Calu3 (cell line): ENCODE results near the gene FRS3. TPM values are rescaled to one million over a fixed set of nuclear protein-coding genes. Genes with fewer than 3 reads are reported as not detected.
"Not testable (repeated sequence)": the region's sequence is repeated elsewhere in the genome, so short reads cannot be mapped to it uniquely, and the experiment has no call there.

Experiments used
- BruUV-seq: library from RNA; stranded (reverse); fragments of 400-500 nt; replicated peaks from 2 replicates; lab custom pipeline; 2021; lab: Mats Ljungman, UMichigan
- CTCF ChIA-PET: fragments of 300-600 bp; sonication (Branson Sonifier 250); formaldehyde crosslinking; loops from one replicate; lab custom pipeline; 2022; ENCODE audit warnings: antibody characterized with exemption; lab: Charles Lee
- DNase-seq: peaks from one replicate; pipeline ENCODE4 v3.0.0; 2022
- H3K27ac Mint-ChIP-seq: one replicate; pipeline ENCODE4 v1.8.0; 2022; ENCODE audit warnings: mixed read lengths; ENCODE audit not compliant: unreplicated experiment
- H3K27me3 Mint-ChIP-seq: one replicate; pipeline ENCODE4 v1.8.0; 2022; ENCODE audit warnings: mixed read lengths; ENCODE audit not compliant: unreplicated experiment
- H3K36me3 Mint-ChIP-seq: one replicate; pipeline ENCODE4 v1.8.0; 2022; ENCODE audit warnings: mild to moderate bottlenecking, moderate library complexity, mixed read lengths; ENCODE audit not compliant: insufficient read depth, unreplicated experiment
- H3K4me1 Mint-ChIP-seq: one replicate; pipeline ENCODE4 v1.8.0; 2022; ENCODE audit warnings: mild to moderate bottlenecking, low read depth, mixed read lengths; ENCODE audit not compliant: unreplicated experiment
- H3K4me3 Mint-ChIP-seq: one replicate; pipeline ENCODE4 v1.8.0; 2022; ENCODE audit warnings: mild to moderate bottlenecking, low read depth, moderate library complexity, mixed read lengths; ENCODE audit not compliant: unreplicated experiment
- H3K9me3 Mint-ChIP-seq: one replicate; pipeline ENCODE4 v1.8.0; 2022; ENCODE audit warnings: low read depth, mixed read lengths; ENCODE audit not compliant: unreplicated experiment
- CTCF ChIP-seq: fragments of 200-600 bp; IDR thresholded peaks from one replicate; pipeline ENCODE4 v1.8.0; 2022; ENCODE audit warnings: antibody characterized with exemption; ENCODE audit not compliant: unreplicated experiment
- intact Hi-C: fragments of 100-400 bp; cut with micrococcal nuclease; formaldehyde crosslinking; loops from one replicate; pipeline ENCODE4 v1.10.0; 2022; ENCODE audit not compliant: unreplicated experiment
- total RNA-seq: library from RNA; stranded (reverse); gene quantifications from 2 replicates; pipeline ENCODE4 v1.2.3, GENCODE V29; 2022

The FRS3 gene
- total RNA-seq, 1 experiment from 2014 or later = 6.6 TPM

- Mint-ChIP-seq H3K9me3 (no peaks in the 10 kb centered on the region), H3K27ac (no peak overlapping the region), H3K27me3 (no peaks in the 10 kb centered on the region), H3K4me1 (no peaks in the 10 kb centered on the region), H3K36me3 (no peaks in the 10 kb centered on the region), H3K4me3 (no peak overlapping the region)
- CTCF ChIA-PET = interaction anchor here (0.6 kb wide), 1 partner anchor 134 kb away, joined by 6 read pairs; no protein-coding TSS in a partner anchor
- no peak for DNase-seq
- no peak for TF ChIP-seq CTCF
- intact Hi-C loops = no loop called here
- BruUV-seq = no TSS peak
These were observed 35.9 kb upstream of the FRS3 start for GRCh38 chr6:41815587-41815986.

- Mint-ChIP-seq H3K9me3 (no peaks in the 10 kb centered on the region), H3K4me1 (no peaks in the 10 kb centered on the region), H3K4me3 (no peak overlapping the region), H3K27ac (no peak overlapping the region), H3K27me3 (no peaks in the 10 kb centered on the region), H3K36me3 (no peaks in the 10 kb centered on the region)
- no TSS peak for BruUV-seq
- intact Hi-C loops = no loop called here
- CTCF ChIA-PET = no interaction called here
- no peak for TF ChIP-seq CTCF
- no peak for DNase-seq
These were observed 34.9 kb upstream of the FRS3 start for GRCh38 chr6:41814629-41815028.

GRCh38 chr6:41813956-41814355, 34.3 kb upstream of the FRS3 start:
- Mint-ChIP-seq H3K27ac (no peak overlapping the region), H3K4me1 (no peaks in the 10 kb centered on the region), H3K27me3 (no peaks in the 10 kb centered on the region), H3K36me3 (no peaks in the 10 kb centered on the region), H3K9me3 (no peaks in the 10 kb centered on the region), H3K4me3 (no peak overlapping the region)
- CTCF ChIA-PET = no interaction called here
- no peak for TF ChIP-seq CTCF
- DNase-seq = no peak
- BruUV-seq = no TSS peak
- intact Hi-C loops = no loop called here

- no peak for TF ChIP-seq CTCF
- no peaks in the 10 kb centered on the region for H3K27me3 Mint-ChIP-seq
- H3K9me3 Mint-ChIP-seq = no peaks in the 10 kb centered on the region
- no peak overlapping the region for H3K27ac Mint-ChIP-seq
- no peak for DNase-seq
- CTCF ChIA-PET = no interaction called here
- H3K36me3 Mint-ChIP-seq = no peaks in the 10 kb centered on the region
- intact Hi-C loops = no loop called here
- H3K4me3 Mint-ChIP-seq = no peak overlapping the region
- H3K4me1 Mint-ChIP-seq = no peaks in the 10 kb centered on the region
- no TSS peak for BruUV-seq
These were observed 33.8 kb upstream of the FRS3 start for GRCh38 chr6:41813469-41813868.

GRCh38 chr6:41811946-41812345, 32.2 kb upstream of the FRS3 start:
- H3K9me3 Mint-ChIP-seq, intact Hi-C loops, CTCF ChIA-PET, BruUV-seq, H3K36me3 Mint-ChIP-seq, H3K27me3 Mint-ChIP-seq, H3K4me3 Mint-ChIP-seq, H3K27ac Mint-ChIP-seq, H3K4me1 Mint-ChIP-seq, DNase-seq: not testable (repeated sequence)
